Parathyroid adenoma (tissue), 2 donors: Measurements from ENCODE around the gene ERFE.

Source experiments
- H2AFZ ChIP-seq: fragments of 300-600 bp; sonication (generic); one replicate; pipeline ENCODE4 v1.7.0; 2017; ENCODE audit warnings: antibody characterized with exemption, mild to moderate bottlenecking
- H3K27ac ChIP-seq: fragments of 300-600 bp; sonication (generic); one replicate; pipeline ENCODE4 v1.7.0; 2017
- H3K27me3 ChIP-seq: fragments of 300-600 bp; sonication (generic); one replicate; pipeline ENCODE4 v1.7.0; 2017; ENCODE audit warnings: low read length; ENCODE audit not compliant: control insufficient read depth, insufficient read depth
- H3K36me3 ChIP-seq: fragments of 300-600 bp; sonication (generic); one replicate; pipeline ENCODE4 v1.7.0; 2017; ENCODE audit warnings: low read length; ENCODE audit not compliant: control insufficient read depth, insufficient read depth
- H3K4me1 ChIP-seq: fragments of 300-600 bp; sonication (generic); one replicate; pipeline ENCODE4 v1.7.0; 2017; ENCODE audit warnings: control low read depth
- H3K4me2 ChIP-seq: fragments of 300-600 bp; sonication (generic); one replicate; pipeline ENCODE4 v1.7.0; 2017; ENCODE audit warnings: low read length
- H3K4me3 ChIP-seq: fragments of 300-600 bp; sonication (generic); one replicate; pipeline ENCODE4 v1.7.0; 2017; ENCODE audit warnings: low read depth, low read length
- H3K79me2 ChIP-seq: fragments of 300-600 bp; sonication (generic); one replicate; pipeline ENCODE4 v1.7.0; 2017; ENCODE audit warnings: control low read depth
- H3K9ac ChIP-seq: fragments of 300-600 bp; sonication (generic); one replicate; pipeline ENCODE4 v1.7.0; 2017; ENCODE audit warnings: mild to moderate bottlenecking
- H3K9me3 ChIP-seq: fragments of 300-600 bp; sonication (generic); one replicate; pipeline ENCODE4 v1.7.0; 2017; ENCODE audit warnings: low read length; ENCODE audit not compliant: control insufficient read depth
- TF ChIP-seq, protein P1 (sequence below): fragments of 300-600 bp; sonication (generic); IDR thresholded peaks from one replicate; pipeline ENCODE4 v1.7.0; 2017; ENCODE audit warnings: antibody characterized with exemption, mild to moderate bottlenecking
- donor health status: primary hyperparathyroidism.

Gene ERFE

GRCh38 chr2:238160206-238161129, 1.7 kb downstream of the ERFE start:
- H2AFZ ChIP-seq, result no peak overlapping the region
- H3K27ac ChIP-seq, result no peak overlapping the region
- no peaks in the 10 kb centered on the region for H3K36me3 ChIP-seq
- H3K27me3 ChIP-seq, result no peaks in the 10 kb centered on the region
- no peaks in the 10 kb centered on the region for H3K9me3 ChIP-seq
- TF ChIP-seq, protein P1, sequence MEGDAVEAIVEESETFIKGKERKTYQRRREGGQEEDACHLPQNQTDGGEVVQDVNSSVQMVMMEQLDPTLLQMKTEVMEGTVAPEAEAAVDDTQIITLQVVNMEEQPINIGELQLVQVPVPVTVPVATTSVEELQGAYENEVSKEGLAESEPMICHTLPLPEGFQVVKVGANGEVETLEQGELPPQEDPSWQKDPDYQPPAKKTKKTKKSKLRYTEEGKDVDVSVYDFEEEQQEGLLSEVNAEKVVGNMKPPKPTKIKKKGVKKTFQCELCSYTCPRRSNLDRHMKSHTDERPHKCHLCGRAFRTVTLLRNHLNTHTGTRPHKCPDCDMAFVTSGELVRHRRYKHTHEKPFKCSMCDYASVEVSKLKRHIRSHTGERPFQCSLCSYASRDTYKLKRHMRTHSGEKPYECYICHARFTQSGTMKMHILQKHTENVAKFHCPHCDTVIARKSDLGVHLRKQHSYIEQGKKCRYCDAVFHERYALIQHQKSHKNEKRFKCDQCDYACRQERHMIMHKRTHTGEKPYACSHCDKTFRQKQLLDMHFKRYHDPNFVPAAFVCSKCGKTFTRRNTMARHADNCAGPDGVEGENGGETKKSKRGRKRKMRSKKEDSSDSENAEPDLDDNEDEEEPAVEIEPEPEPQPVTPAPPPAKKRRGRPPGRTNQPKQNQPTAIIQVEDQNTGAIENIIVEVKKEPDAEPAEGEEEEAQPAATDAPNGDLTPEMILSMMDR, result no peak
- no peak overlapping the region for H3K4me3 ChIP-seq
- no peak overlapping the region for H3K4me2 ChIP-seq
- H3K9ac ChIP-seq, result no peak overlapping the region
- H3K79me2 ChIP-seq, result no peaks in the 10 kb centered on the region
- H3K4me1 ChIP-seq, result no peaks in the 10 kb centered on the region

GRCh38 chr2:238161291-238162051, 2.7 kb downstream of the ERFE start:
- Histone ChIP-seq H3K4me2 (no peak overlapping the region), H3K4me3 (no peak overlapping the region), H3K27ac (no peak overlapping the region), H3K36me3 (no peaks in the 10 kb centered on the region), H3K9ac (no peak overlapping the region), H3K9me3 (no peaks in the 10 kb centered on the region), H3K4me1 (peaks cover 3% of the 10 kb centered on the region), H2AFZ (no peak overlapping the region), H3K79me2 (no peaks in the 10 kb centered on the region), H3K27me3 (no peaks in the 10 kb centered on the region)
- TF ChIP-seq, protein P1, result no peak

DNA sequence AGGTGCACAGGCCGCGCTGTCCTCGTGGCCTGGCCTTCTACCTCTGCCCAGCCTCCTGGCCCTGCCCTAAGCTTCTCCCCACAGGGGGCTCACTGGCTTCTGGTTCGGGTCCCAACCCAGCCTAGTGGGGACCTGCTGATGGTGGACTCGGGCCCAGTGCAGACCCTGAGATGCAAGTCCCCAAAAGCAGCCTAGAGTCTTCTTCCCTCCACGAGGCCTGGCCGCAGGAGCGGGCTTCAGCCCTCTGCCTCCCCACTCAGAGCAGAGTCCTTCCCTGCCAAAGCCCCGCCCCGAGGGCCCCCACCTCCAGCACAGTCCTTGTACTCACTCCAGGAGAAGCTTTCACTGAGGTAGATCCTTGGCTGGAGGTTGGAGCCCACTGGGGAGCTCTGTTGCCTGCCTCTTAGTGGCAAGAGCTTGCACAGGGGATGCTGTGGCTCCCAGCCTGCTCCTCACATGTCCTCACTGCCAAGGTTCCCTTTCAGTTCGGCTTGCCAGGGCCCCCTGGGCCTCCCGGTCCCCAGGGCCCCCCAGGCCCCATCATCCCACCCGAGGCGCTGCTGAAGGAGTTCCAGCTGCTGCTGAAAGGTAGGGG, 3.6 kb downstream of the ERFE start:
- Histone ChIP-seq H3K79me2 (no peaks in the 10 kb centered on the region), H3K4me2 (no peak overlapping the region), H3K9me3 (no peaks in the 10 kb centered on the region), H3K9ac (no peak overlapping the region), H3K27ac (no peak overlapping the region), H3K4me3 (no peak overlapping the region), H3K4me1 (peaks cover 3% of the 10 kb centered on the region), H3K27me3 (no peaks in the 10 kb centered on the region), H2AFZ (no peak overlapping the region), H3K36me3 (no peaks in the 10 kb centered on the region)
- TF ChIP-seq, protein P1, result no peak

GRCh38 chr2:238162846-238163441, 4.2 kb downstream of the ERFE start:
- no peak overlapping the region for H3K9ac ChIP-seq
- H3K4me1 ChIP-seq, result peaks cover 3% of the 10 kb centered on the region
- no peak overlapping the region for H3K4me2 ChIP-seq
- H2AFZ ChIP-seq, result no peak overlapping the region
- H3K27ac ChIP-seq, result no peak overlapping the region
- TF ChIP-seq, protein P1, result no peak
- H3K4me3 ChIP-seq, result no peak overlapping the region
- no peaks in the 10 kb centered on the region for H3K36me3 ChIP-seq
- no peaks in the 10 kb centered on the region for H3K9me3 ChIP-seq
- H3K27me3 ChIP-seq, result no peaks in the 10 kb centered on the region
- no peaks in the 10 kb centered on the region for H3K79me2 ChIP-seq
